Skeletal muscle cell (primary cell): Measurements from ENCODE around the gene PITPNC1.
"Not testable (repeated sequence)": the region's sequence is repeated elsewhere in the genome, so short reads cannot be mapped to it uniquely, and the experiment has no call there.

ENCODE experiments used
- DNase-seq: peaks from one replicate; pipeline ENCODE4 v3.0.0-alpha.2; 2010; ENCODE audit warnings: low read depth
- H3K4me3 ChIP-seq: 2 replicates; pipeline ENCODE4 v1.5.1; 2011; ENCODE audit warnings: low read depth, mild to moderate bottlenecking, control low read depth, low read length, moderate library complexity

Gene PITPNC1

GRCh38 chr17:67651218-67651579 lies 274.1 kb downstream of the PITPNC1 start:
- DNase-seq, H3K4me3 ChIP-seq: not testable (repeated sequence)

- H3K4me3 ChIP-seq, result no peak overlapping the region
- no peak for DNase-seq
Measured at GRCh38 chr17:67652433-67652832, 275.4 kb downstream of the PITPNC1 start.

DNA sequence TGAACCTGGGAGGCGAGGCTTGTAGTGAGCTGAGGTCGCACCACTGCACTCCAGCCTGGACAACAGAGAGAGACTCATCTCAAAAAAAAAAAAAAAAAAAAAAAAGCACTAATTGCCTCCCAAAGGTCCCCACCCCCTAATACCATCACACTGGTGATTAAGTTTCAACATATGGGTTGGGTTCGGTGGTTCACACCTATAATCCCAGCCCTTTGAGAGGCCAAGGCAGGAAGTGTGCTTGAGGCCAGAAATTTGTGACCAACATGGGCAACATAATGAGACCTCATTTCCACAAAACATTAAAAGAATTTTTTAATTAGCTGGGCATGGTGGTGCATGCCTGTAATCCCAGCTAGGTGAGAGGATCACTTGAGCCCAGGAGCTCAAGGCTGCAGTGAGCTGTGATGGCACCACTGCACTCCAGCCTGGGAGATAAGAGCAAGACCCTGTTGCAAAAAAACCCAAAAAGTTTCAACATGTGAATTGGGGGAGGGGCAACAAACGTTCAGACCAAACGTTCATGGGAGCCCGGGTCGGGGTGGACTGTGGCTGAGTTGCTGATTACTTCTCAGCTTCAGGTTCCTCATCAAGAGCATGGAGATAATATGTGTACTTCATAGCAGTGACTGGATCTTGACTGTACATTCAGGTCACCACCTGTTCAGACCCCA lies 278.5 kb downstream of the PITPNC1 start:
- no peak for DNase-seq

DNA sequence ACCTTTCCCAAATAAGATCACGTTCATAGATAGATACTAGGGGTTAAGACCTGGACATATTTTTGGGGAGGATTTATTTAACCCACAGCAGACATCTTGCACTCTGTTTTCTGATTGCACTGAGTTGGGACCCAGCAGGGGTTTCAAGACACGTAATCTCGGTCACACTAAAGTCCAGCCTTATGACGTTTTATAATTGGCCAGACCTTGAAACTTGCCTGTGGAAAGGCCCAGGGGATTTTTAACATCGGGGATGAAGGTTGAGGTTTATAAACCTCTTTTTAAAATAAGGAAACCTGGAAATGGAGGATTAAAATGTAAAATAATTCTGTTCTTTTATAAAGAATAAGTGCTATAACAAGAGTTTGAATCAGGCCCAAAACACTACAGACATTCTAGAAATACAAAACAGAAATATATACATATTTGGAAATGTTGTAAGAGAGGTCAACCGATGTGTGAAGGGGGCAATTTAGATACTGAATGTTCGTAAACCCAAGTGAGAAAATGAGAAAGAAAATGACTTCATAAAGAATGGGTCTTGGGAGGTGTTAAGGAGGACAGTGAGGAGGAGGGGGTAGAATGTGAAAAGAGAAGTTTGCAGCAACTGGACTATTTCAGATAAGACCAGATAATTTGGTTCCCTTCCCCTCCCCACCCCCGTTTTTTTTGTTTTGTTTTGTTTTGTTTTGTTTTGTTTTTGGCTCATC lies 279.6 kb downstream of the PITPNC1 start:
- H3K4me3 ChIP-seq, result no peak overlapping the region
- DNase-seq, result no peak

More for the DNA sequence above, 278.5 kb downstream of the PITPNC1 start:
- no peak overlapping the region for H3K4me3 ChIP-seq

GRCh38 chr17:67657596-67657995 lies 280.5 kb downstream of the PITPNC1 start:
- DNase-seq, result no peak
- H3K4me3 ChIP-seq, result no peak overlapping the region

DNA sequence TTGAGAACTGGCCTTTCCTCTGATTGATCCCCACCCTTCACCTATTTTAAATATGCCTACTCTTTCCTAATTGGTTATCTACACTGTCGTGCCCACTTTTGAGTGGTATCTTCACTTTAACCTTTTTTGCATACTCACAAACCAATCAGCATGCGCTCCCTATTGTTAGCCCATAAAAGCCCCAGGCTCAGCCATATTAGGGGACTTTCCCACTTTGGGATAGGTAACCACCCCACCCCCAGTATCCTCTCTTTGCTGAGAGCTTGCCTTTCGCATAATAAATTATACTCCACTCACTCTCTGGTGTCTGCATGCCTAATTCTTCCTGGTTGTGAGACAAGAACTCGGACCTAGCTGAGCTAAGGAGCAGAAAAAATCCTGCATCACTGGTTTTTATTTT lies 281.2 kb downstream of the PITPNC1 start:
- no peak overlapping the region for H3K4me3 ChIP-seq
- no peak for DNase-seq

- H3K4me3 ChIP-seq, result no peak overlapping the region
- DNase-seq, result no peak
Measured at GRCh38 chr17:67659028-67659427, 281.9 kb downstream of the PITPNC1 start.

DNA sequence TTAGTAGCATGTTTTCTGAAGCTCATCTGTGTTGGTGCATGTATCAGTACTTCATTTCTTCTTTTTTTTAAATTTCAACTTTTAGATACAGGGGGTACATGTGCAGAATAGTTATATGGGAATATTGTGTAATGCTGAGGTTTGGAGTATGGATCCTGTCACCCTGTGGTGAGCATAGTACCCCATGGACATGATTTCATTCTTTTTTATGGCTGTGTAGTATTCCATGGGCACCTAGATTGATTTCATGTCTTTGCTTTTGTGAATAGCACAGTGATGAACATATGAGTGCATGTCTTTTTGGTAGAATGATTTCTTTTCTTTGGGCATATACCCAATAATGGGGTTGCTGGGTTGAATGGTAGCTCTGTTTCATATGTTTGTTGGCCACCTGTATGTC lies 285.6 kb downstream of the PITPNC1 start:
- H3K4me3 ChIP-seq, result no peak overlapping the region
- DNase-seq, result no peak

DNA sequence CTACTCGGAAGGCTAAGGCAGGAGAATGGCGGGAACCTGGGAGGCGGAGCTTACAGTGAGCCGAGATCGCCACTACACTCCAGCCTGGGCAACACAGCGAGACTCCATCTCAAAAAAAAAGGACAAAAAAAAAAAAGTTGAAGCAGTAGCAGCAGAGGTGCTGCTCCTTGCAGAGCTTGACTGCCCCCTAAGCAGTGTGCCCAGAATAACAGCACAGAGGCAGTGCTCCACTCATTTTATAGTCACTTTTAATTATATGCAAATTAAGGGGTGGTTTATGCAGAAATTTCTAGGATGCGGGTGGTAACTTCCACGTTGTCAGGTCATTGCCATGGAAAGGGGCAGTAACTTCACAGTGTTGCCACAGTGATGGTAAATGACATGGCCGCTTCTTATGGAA lies 286.4 kb downstream of the PITPNC1 start:
- no peak overlapping the region for H3K4me3 ChIP-seq
- no peak for DNase-seq

DNA sequence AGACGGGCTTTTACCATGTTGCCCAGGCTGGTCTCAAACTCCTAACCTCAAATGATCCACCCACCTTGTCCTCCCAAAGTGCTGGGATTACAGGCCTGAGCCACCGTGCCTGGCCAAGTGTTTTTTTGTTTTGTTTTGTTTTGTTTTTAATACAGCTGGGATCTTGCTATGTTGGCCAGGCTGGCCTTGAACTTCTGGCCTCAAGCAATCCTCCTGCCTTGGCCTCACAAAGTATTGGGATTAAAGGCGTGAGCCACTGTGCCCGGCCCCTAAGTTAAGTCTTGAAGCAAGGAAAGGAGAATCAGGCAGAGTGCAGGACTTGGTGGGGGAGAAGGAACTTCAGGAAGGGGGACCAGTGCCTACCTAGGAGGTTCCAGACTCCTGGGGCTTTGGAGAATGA lies 288.9 kb downstream of the PITPNC1 start:
- DNase-seq, result no peak

DNA sequence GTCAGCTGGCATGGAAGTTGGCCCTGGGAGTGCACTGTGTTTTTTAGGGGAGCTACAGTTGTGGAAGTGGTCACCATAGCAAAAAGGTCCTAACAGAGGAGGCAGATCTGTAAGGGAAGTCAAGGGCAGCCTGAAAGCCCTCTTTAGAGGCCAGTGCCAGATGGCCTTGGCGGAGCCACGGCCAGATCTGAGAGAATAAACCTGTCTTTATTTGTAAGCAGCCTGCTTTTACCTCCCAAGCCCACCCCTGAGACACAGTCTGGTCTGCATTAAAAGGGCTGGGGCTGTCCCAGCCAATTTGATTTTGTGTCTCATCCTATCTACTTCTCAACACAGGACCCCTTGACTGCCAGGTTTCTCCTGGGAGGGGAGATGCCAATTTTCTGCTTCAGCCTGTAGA lies 289.6 kb downstream of the PITPNC1 start:
- no peak for DNase-seq

More for the DNA sequence above, 288.9 kb downstream of the PITPNC1 start:
- no peak overlapping the region for H3K4me3 ChIP-seq

DNA sequence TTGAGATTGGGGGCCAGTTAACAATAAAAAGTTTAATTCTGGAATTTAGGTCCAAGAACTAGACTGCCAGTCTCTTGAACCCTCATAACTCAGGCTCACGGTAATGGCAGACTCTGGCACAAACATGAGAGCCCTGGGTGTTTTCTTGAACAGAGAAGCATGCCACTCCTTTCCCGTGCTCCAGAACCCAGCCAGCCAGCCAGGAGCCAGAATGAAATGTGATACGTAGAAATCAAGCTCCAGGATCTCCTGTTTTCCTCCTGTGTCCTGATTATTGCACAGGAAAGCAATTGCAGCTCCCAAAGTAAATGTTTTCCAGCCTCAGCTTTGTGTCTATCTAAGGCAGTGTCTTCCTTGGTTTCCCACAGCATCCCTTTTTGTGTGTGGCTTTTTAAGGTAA lies 294.4 kb downstream of the PITPNC1 start:
- H3K4me3 ChIP-seq, result no peak overlapping the region
- no peak for DNase-seq

More for the DNA sequence above, 289.6 kb downstream of the PITPNC1 start:
- H3K4me3 ChIP-seq, result no peak overlapping the region

DNA sequence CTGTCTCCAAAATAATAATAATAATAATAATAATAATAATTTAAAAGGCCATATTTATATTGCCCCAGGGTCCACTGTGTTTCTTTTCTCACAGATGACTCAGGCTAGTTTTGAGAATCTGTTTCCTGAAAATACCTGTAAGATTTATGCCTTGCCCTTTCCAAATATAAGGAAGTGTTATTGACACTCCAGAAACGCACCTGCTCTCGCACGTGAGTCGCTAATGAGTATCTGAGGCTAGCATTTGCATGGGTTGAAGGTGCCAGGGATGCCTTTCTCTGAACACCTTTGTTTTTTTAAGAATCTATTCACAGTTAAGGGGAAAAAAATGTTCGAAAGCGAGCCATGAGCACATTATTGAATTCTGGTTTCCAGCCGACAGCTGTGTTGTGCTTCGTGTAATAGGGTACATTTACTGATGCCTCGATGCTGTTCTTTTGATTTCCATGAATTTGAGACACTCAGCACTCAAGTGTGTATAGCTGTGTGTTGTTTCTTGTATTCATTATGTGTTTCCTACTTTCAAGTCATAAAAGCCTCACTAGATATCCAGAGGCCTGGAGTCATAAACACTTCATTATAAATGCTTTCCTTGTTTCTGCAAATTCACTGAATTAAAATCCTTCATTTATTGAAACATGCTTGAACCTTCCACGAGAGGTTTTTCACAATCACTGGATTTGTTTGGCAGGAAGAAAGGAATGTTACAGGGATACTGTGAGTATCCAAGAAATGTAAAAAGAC lies 295.7 kb downstream of the PITPNC1 start:
- no peak overlapping the region for H3K4me3 ChIP-seq
- no peak for DNase-seq

DNA sequence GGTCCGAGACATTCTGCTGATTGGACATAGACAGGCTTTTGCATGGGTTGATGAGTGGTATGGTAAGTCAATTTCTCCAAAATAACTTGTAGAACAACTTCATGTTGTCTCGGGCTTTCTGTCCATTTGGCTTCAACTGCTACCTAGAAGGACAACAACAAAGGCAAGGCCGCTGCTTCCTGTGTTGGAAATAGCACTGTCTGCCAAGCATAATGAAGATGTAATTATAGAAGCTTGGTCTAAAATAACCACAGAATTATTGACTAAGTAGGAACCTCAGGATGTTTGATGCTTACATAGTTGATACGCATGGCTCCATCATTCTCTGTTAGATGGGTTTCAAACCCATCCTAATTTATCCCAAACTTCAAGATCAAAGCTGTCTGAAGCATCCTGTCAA lies 298.4 kb downstream of the PITPNC1 start:
- DNase-seq, result no peak

GRCh38 chr17:67676305-67676704 lies 299.2 kb downstream of the PITPNC1 start:
- H3K4me3 ChIP-seq, result no peak overlapping the region
- no peak for DNase-seq

More for the DNA sequence above, 298.4 kb downstream of the PITPNC1 start:
- H3K4me3 ChIP-seq, result no peak overlapping the region

DNA sequence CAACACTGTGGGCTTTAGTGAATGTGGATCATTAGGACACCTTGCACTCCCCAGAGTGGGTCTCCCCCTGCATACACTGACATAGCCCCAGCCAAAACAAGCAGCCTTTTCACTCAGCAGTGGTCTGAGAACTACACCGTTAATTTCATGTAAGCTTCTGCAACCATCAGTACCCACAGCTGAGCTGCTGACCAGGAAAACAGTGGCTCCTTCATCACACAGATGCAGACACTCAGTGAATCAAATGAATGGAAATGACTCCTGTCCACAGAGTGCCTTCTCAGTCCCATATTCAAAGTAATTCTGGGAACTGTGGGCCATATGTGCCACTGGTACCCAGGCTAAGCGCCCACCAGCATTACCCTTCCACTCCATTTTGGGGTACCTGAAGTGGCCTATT lies 301.3 kb downstream of the PITPNC1 start:
- H3K4me3 ChIP-seq, result no peak overlapping the region
- no peak for DNase-seq

GRCh38 chr17:67679225-67679624 lies 302.1 kb downstream of the PITPNC1 start:
- no peak overlapping the region for H3K4me3 ChIP-seq
- DNase-seq, result no peak

DNA sequence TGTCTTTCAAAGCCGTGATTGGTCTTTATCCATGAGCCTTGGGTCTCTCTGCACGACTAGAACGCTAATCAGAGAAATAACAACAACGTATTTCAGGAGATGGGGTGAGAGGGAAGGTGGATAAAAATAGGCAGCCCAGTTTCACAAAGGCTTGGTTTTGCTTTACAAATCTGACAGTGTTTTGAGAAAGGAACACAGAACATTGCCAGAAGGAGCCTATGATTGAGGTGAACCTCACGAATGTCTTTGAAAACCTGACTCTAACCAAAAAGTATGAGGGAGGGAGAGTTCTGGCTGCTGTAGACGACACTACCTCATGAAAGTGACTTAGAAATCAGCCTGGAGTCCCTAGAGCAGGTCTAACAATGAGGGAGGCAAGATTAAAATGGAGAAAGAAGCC lies 302.6 kb downstream of the PITPNC1 start:
- H3K4me3 ChIP-seq, result no peak overlapping the region
- DNase-seq, result no peak

DNA sequence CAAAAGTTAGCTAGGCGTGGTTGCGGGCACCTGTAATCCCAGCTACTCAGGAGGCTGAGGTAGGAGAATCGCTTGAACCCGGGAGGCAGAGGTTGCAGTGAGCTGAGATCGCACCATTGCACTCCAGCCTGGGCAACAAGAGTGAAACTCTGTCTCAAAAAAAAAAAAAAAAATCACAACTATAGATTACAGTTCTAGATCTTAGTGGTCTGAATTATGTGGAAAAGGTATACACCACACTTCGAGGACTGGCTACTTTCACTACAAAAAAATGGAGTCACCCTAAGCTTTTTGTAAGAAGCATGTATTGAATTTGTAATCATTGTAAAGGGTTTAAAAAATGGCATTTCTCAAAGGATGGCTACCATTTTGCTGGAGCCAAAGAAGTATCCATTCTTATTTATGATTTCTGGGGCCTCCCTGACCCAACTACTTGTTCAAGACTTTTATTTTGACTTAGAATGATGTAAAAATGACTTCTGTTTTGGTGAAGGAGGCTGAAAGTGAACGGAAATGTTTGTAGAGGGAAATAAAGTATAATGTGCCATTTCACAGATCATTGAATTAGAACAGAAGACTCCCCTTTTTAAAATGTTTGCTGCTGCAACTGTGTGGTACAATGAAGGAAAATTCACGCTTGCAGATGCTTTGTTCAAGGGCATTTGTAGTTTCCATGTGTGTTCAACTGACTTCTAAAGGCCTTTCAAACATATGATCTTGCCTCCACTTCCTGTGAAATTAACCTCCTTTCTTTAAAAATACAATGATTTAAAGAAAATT lies 303.6 kb downstream of the PITPNC1 start:
- DNase-seq, result no peak
- H3K4me3 ChIP-seq, result no peak overlapping the region

DNA sequence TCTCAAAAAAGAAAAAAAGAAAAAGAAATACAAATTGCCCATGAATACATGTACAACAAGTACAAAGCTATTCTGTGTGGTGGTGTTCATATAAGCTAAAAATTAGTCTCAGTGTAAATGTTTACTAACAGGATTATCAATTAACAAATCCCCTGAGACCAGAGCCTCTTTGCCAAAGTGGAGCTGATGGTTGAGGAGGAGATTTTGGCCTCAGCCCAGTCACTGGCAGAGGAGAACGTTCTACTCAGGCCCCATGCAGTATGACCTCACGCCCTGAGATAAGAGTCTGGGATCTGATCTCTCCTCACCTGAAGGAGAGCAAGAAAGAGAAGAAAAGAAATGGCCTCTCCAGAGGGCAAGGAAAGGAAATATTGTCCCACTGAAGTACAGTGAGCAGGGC lies 305.1 kb downstream of the PITPNC1 start:
- H3K4me3 ChIP-seq, result no peak overlapping the region
- no peak for DNase-seq
